ENCODE measurements around the gene ZBTB40.

ZBTB40 gene

GRCh38 chr1:22426781-22427180 is 24.9 kb upstream of the ZBTB40 start:
- no peak for DNase-seq (ENCODE audit: low read depth)

GRCh38 chr1:22428672-22429071 is 23.0 kb upstream of the ZBTB40 start:
- DNase-seq (ENCODE audit: low read depth) = peak; percentile 26

- DNase-seq (ENCODE audit: low read depth) = no peak
Measured at GRCh38 chr1:22431965-22432364, 19.7 kb upstream of the ZBTB40 start.

- DNase-seq (ENCODE audit: low read depth) = no peak
Measured at GRCh38 chr1:22434717-22435116, 16.9 kb upstream of the ZBTB40 start.

- DNase-seq (ENCODE audit: low read depth) = no peak
Measured at GRCh38 chr1:22436948-22437347, 14.7 kb upstream of the ZBTB40 start.

- DNase-seq (ENCODE audit: low read depth) = no peak
Measured at GRCh38 chr1:22437573-22437972, 14.1 kb upstream of the ZBTB40 start.

- no peak for DNase-seq (ENCODE audit: low read depth)
Measured at GRCh38 chr1:22440582-22440981, 11.1 kb upstream of the ZBTB40 start.

GRCh38 chr1:22442212-22442894 is 9.3 kb upstream of the ZBTB40 start:
- DNase-seq (ENCODE audit: low read depth) = no peak

- no peak for DNase-seq (ENCODE audit: low read depth)
Measured at GRCh38 chr1:22443332-22443731, 8.3 kb upstream of the ZBTB40 start.

- DNase-seq (ENCODE audit: low read depth) = no peak
Measured at GRCh38 chr1:22444856-22445255, 6.8 kb upstream of the ZBTB40 start.

- peak; percentile 88 for DNase-seq (ENCODE audit: low read depth)
Measured at GRCh38 chr1:22447621-22448111, 4.0 kb upstream of the ZBTB40 start.

GRCh38 chr1:22449636-22450035 is 2.0 kb upstream of the ZBTB40 start:
- DNase-seq (ENCODE audit: low read depth) = no peak

- no peak for DNase-seq (ENCODE audit: low read depth)
Measured at GRCh38 chr1:22450351-22451021, 1.2 kb upstream of the ZBTB40 start.

GRCh38 chr1:22452481-22452957 is 868 bp downstream of the ZBTB40 start:
- peak; percentile 70 for DNase-seq (ENCODE audit: low read depth)

GRCh38 chr1:22453181-22453580 is 1.5 kb downstream of the ZBTB40 start:
- DNase-seq (ENCODE audit: low read depth) = no peak

GRCh38 chr1:22454476-22455056 is 2.9 kb downstream of the ZBTB40 start:
- DNase-seq (ENCODE audit: low read depth) = no peak

- DNase-seq (ENCODE audit: low read depth) = peak; percentile 61
Measured at GRCh38 chr1:22457345-22457744, 5.7 kb downstream of the ZBTB40 start.

GRCh38 chr1:22457836-22458235 is 6.2 kb downstream of the ZBTB40 start:
- DNase-seq (ENCODE audit: low read depth) = no peak

- no peak for DNase-seq (ENCODE audit: low read depth)
Measured at GRCh38 chr1:22461100-22461499, 9.4 kb downstream of the ZBTB40 start.

GRCh38 chr1:22461678-22462527 is 10.3 kb downstream of the ZBTB40 start:
- no peak for DNase-seq (ENCODE audit: low read depth)

- DNase-seq (ENCODE audit: low read depth) = no peak
Measured at GRCh38 chr1:22462928-22463327, 11.3 kb downstream of the ZBTB40 start.

- DNase-seq (ENCODE audit: low read depth) = no peak
Measured at GRCh38 chr1:22465015-22465565, 13.4 kb downstream of the ZBTB40 start.
